ENCODE data around the gene FHIP2A. TPM values are rescaled to one million over a fixed set of nuclear protein-coding genes. Genes with fewer than 3 reads are reported as not detected.
A peak's percentile ranks its signal among the peaks of the same experiment; 100 is the strongest.
"Not testable (repeated sequence)": the region's sequence is repeated elsewhere in the genome, so short reads cannot be mapped to it uniquely, and the experiment has no call there.

Gene FHIP2A, protein sequence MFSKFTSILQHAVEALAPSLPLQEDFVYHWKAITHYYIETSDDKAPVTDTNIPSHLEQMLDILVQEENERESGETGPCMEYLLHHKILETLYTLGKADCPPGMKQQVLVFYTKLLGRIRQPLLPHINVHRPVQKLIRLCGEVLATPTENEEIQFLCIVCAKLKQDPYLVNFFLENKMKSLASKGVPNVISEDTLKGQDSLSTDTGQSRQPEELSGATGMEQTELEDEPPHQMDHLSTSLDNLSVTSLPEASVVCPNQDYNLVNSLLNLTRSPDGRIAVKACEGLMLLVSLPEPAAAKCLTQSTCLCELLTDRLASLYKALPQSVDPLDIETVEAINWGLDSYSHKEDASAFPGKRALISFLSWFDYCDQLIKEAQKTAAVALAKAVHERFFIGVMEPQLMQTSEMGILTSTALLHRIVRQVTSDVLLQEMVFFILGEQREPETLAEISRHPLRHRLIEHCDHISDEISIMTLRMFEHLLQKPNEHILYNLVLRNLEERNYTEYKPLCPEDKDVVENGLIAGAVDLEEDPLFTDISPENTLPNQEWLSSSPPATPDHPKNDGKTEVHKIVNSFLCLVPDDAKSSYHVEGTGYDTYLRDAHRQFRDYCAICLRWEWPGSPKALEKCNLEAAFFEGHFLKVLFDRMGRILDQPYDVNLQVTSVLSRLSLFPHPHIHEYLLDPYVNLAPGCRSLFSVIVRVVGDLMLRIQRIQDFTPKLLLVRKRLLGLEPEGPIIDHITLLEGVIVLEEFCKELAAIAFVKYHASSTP
- 12.1 TPM for total RNA-seq
- polyA plus RNA-seq: 14.6 TPM
- long read RNA-seq, donor 1: 0 reads
- long read RNA-seq, donor 2: 0 reads
- long read RNA-seq, donor 3, full-length matches to known transcripts: 3 of 3 reads
- long read RNA-seq, donor 3, partial matches to known transcripts: 0 of 3 reads
- long read RNA-seq, donor 3, other reads (novel, unspliced or antisense): 0 of 3 reads
- long read RNA-seq, donor 4, full-length matches to known transcripts: 3 of 3 reads
- long read RNA-seq, donor 4, partial matches to known transcripts: 0 of 3 reads
- long read RNA-seq, donor 4, other reads (novel, unspliced or antisense): 0 of 3 reads
- long read RNA-seq, donor 5, partial matches to known transcripts: 28 of 30 reads
- long read RNA-seq, donor 5, other reads (novel, unspliced or antisense): 0 of 30 reads
- long read RNA-seq, donor 6, full-length matches to known transcripts: 5 of 5 reads
- long read RNA-seq, donor 6, partial matches to known transcripts: 0 of 5 reads
- long read RNA-seq, donor 6, other reads (novel, unspliced or antisense): 0 of 5 reads
- long read RNA-seq, donor 7, full-length matches to known transcripts: 4 of 4 reads
- long read RNA-seq, donor 7, partial matches to known transcripts: 0 of 4 reads
- long read RNA-seq, donor 7, other reads (novel, unspliced or antisense): 0 of 4 reads
- long read RNA-seq, donor 8, partial matches to known transcripts: 0 of 1 reads
- long read RNA-seq, donor 8, other reads (novel, unspliced or antisense): 0 of 1 reads
- long read RNA-seq, donor 9, full-length matches to known transcripts: 3 of 3 reads
- long read RNA-seq, donor 9, partial matches to known transcripts: 0 of 3 reads
- long read RNA-seq, donor 9, other reads (novel, unspliced or antisense): 0 of 3 reads
- long read RNA-seq, donor 10, full-length matches to known transcripts: 4 of 4 reads
- long read RNA-seq, donor 10, partial matches to known transcripts: 0 of 4 reads
- long read RNA-seq, donor 10, other reads (novel, unspliced or antisense): 0 of 4 reads

DNA sequence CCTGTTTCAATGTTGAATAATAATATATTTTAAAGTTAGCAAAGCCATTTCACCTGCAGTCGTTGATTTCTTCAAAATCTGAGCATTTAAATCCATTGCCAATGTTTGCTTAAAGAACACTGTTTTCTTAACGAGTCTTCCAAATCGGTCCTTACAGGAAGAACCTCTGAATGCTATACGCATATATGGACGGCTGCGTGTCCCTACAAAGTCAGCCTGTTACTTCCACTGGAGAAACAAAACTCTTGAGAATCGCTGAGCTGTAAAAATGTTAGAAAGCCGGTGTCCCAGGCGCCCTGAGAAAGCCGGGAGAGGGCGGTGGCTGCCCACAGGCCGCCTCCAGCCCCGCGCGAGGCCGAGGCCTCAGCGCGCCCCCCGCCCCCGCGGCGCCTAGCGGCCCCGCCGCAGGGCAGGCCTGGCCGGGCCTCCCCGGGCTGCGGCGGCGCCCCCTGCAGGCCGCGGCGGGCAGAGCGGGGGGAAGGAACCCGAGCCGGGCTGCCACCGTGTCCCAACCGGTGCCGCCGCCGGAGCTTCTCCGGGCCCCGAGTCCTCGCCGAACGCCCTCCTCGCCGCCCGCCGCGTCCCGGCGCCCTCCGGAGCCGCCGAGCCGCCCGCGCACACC, at the start of gene FHIP2A:
FHIP2A (plus strand) TSS at position 488 of the 622 bp plus-strand sequence. CDS start 299 bp downstream, outside the sequence.
- H3K4me3 ChIP-seq (ENCODE audit: low read length in 2 of 2): peak within 1 kb of the TSS; percentile 77 to 99
- H3K36me3 ChIP-seq (ENCODE audit: control insufficient read depth in 2 of 2, insufficient read depth in 2 of 2, low read length in 1 of 2): no peaks in the 10 kb centered on the region
- no peaks in the 10 kb centered on the region for H3K27me3 ChIP-seq (ENCODE audit: control insufficient read depth in 2 of 2, insufficient read depth in 1 of 2, low read length in 1 of 2)
- DNase-seq (ENCODE audit: low read depth in 6 of 9, low spot score in 9 of 9): peak in 7 of 9 donors; percentile 58 to 89 (median 74)
- H3K27ac ChIP-seq (ENCODE audit: low read depth in 1 of 2, low read length in 1 of 2): peak within 1 kb of the TSS; percentile 83 to 91
- WGBS: 5% methylated on average over 56 of the region's 59 CpGs
- no peaks in the 10 kb centered on the region for H3K9me3 ChIP-seq (ENCODE audit: control insufficient read depth in 2 of 2, insufficient read depth in 1 of 2, low read length in 1 of 2)
- peaks cover 0 to 5% of the 10 kb centered on the region in 2 donors for H3K4me1 ChIP-seq (ENCODE audit: control insufficient read depth in 2 of 2, insufficient read depth in 2 of 2, low read length in 2 of 2)

DNA sequence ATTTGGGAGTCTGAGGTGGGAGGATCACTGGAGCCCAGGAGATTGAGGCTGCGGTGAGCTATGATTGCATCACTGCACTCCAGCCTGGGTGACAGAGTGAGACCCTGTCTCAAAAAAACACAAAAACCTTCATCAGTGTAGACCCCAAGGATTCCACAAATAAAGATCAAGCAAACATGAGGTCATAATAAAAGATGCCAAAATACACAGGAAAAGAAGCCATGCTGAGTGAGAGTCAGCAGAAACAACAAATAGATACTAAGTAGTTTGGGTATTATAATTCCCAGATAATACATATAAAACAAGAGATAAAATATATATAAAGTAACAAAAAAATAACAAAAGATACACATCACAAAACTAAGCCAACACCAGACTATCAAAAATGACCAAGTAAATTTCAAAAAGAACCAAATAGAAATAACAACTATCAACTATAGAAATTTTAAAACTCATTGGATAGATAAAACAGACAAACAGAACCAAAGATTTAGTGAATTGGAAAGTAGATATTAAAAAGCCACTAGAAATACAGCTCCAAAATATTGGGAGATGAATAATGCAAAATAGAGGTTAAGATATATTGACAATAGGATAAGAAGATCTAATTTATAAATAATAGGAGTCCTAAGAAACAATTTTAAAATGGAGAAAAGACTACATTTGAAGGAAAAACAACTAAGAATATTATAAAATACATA, 48.9 kb upstream of the FHIP2A start:
- WGBS: 100% methylated on average over 1 of the region's 1 CpG
- Histone ChIP-seq H3K9me3 (ENCODE audit: control insufficient read depth in 2 of 2, insufficient read depth in 1 of 2, low read length in 1 of 2) (no peaks in the 10 kb centered on the region), H3K27ac (ENCODE audit: low read depth in 1 of 2, low read length in 1 of 2) (no peak overlapping the region)

DNA sequence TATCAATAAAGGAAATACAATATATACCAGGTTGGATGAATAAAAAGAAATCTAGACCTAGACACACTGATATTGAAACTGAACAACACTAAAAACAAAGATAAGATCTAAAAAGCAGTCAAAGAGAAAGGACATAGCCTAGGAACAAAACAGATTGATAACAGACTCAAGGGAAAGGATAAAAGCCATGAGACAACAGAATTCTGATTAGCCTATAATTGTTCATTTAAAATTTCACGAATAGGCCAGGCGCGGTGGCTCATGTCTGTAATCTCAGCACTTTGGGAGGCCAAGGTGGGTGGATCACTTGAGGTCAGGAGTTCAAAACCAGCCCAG, 48.4 kb upstream of the FHIP2A start:
- Histone ChIP-seq H3K4me3 (ENCODE audit: low read length in 2 of 2) (no peak overlapping the region), H3K36me3 (ENCODE audit: control insufficient read depth in 2 of 2, insufficient read depth in 2 of 2, low read length in 1 of 2) (no peaks in the 10 kb centered on the region), H3K27ac (ENCODE audit: low read depth in 1 of 2, low read length in 1 of 2) (no peak overlapping the region), H3K4me1 (ENCODE audit: control insufficient read depth in 2 of 2, insufficient read depth in 2 of 2, low read length in 2 of 2) (peaks cover 0 to 5% of the 10 kb centered on the region in 2 donors), H3K9me3 (ENCODE audit: control insufficient read depth in 2 of 2, insufficient read depth in 1 of 2, low read length in 1 of 2) (no peaks in the 10 kb centered on the region), H3K27me3 (ENCODE audit: control insufficient read depth in 2 of 2, insufficient read depth in 1 of 2, low read length in 1 of 2) (peaks cover 3 to 13% of the 10 kb centered on the region in 2 donors)
- DNase-seq (ENCODE audit: low read depth in 6 of 9, low spot score in 9 of 9): no peak
- WGBS: 65% methylated on average over 3 of the region's 3 CpGs

More for the DNA sequence above, 48.9 kb upstream of the FHIP2A start:
- peaks cover 7 to 17% of the 10 kb centered on the region in 2 donors for H3K27me3 ChIP-seq (ENCODE audit: control insufficient read depth in 2 of 2, insufficient read depth in 1 of 2, low read length in 1 of 2)
- no peak for DNase-seq (ENCODE audit: low read depth in 6 of 9, low spot score in 9 of 9)
- H3K36me3 ChIP-seq (ENCODE audit: control insufficient read depth in 2 of 2, insufficient read depth in 2 of 2, low read length in 1 of 2): no peaks in the 10 kb centered on the region
- peaks cover 3 to 5% of the 10 kb centered on the region in 2 donors for H3K4me1 ChIP-seq (ENCODE audit: control insufficient read depth in 2 of 2, insufficient read depth in 2 of 2, low read length in 2 of 2)
- no peak overlapping the region for H3K4me3 ChIP-seq (ENCODE audit: low read length in 2 of 2)

DNA sequence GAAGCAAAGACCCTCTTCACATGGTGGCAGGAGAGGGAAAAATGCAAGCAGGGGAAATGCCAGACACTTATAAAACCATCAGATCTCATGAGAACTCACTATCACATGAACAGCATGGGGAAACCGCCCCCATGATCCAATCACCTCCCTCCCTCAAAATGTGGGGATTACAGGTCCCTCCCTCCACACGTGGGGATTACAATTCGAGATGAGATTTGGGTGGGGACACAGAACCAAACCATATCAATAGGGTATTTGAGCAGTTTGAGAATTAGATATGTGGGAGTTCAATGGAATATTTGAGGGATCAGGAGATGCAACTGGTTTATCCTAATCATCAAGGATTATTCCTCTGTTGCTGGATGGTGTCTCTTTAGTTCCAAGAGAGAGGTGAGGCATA, 46.5 kb upstream of the FHIP2A start:
- DNase-seq (ENCODE audit: low read depth in 6 of 9, low spot score in 9 of 9); H3K9me3 ChIP-seq (ENCODE audit: control insufficient read depth in 2 of 2, insufficient read depth in 1 of 2, low read length in 1 of 2); H3K4me3 ChIP-seq (ENCODE audit: low read length in 2 of 2); H3K27me3 ChIP-seq (ENCODE audit: control insufficient read depth in 2 of 2, insufficient read depth in 1 of 2, low read length in 1 of 2); H3K36me3 ChIP-seq (ENCODE audit: control insufficient read depth in 2 of 2, insufficient read depth in 2 of 2, low read length in 1 of 2); H3K4me1 ChIP-seq (ENCODE audit: control insufficient read depth in 2 of 2, insufficient read depth in 2 of 2, low read length in 2 of 2); H3K27ac ChIP-seq (ENCODE audit: low read depth in 1 of 2, low read length in 1 of 2): not testable (repeated sequence)
- 95% methylated on average over 3 of the region's 3 CpGs for WGBS

DNA sequence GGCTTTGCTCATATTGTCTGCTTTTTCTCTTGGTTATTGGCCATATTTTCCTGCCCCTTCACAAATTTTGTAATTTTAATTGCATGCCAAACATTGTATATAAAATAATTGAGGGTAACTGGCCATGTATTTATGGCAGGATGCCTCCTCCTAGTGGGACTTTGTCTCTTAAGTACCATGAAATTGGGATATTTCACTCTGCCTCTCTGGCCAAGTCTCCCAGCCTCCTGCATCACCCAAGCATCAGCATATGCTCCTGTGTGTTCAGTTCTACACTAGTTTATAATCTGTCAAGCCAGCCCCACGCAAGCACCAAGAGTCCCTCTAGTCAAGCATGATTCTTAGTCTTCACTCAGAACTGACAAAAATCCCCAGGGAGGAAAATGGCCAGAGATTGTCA, 44.2 kb upstream of the FHIP2A start:
- H3K4me1 ChIP-seq (ENCODE audit: control insufficient read depth in 2 of 2, insufficient read depth in 2 of 2, low read length in 2 of 2): no peaks in the 10 kb centered on the region
- WGBS: 98% methylated on average over 1 of the region's 1 CpG
- no peaks in the 10 kb centered on the region for H3K27me3 ChIP-seq (ENCODE audit: control insufficient read depth in 2 of 2, insufficient read depth in 1 of 2, low read length in 1 of 2)
- no peaks in the 10 kb centered on the region for H3K36me3 ChIP-seq (ENCODE audit: control insufficient read depth in 2 of 2, insufficient read depth in 2 of 2, low read length in 1 of 2)
- DNase-seq (ENCODE audit: low read depth in 6 of 9, low spot score in 9 of 9): no peak
- H3K4me3 ChIP-seq (ENCODE audit: low read length in 2 of 2): no peak overlapping the region
- no peak overlapping the region for H3K27ac ChIP-seq (ENCODE audit: low read depth in 1 of 2, low read length in 1 of 2)
- no peaks in the 10 kb centered on the region for H3K9me3 ChIP-seq (ENCODE audit: control insufficient read depth in 2 of 2, insufficient read depth in 1 of 2, low read length in 1 of 2)

DNA sequence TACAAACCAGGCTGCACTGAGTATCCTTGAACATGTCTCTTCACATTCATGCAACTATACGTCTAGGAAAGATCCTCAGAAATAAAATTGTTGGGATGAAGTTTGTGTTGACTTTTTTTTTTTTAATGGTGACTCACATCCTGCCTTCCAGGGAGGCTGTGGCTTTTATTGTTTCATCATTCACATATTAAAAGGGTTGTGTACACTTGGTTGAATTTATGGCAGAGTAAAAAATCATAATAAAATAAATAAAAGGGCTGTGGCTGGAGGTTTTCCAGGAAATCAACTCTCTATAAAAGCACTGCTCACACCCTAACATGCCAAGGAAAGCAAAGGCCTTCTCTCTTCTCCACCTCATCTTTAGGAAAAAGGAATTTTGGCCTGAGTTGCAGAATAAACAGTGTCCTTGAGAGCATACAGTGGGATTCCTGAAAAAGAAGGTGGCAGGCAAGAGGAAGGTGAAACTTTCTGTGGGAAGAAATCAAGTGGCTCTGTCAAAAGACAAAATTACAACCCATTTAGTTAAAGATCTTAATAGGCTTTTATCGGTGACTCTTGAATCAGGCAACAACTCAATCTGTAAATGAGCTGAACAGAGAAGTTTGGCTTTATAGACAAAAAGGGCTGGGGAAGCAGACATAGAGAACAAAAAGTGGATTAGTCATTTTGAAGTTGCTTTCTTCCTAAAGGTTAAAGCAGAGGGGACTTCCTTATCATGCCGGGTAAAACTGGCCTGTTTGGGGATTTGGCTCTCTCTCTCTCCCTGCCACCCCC, 41.6 kb upstream of the FHIP2A start:
- WGBS: 87% methylated on average over 3 of the region's 3 CpGs

DNA sequence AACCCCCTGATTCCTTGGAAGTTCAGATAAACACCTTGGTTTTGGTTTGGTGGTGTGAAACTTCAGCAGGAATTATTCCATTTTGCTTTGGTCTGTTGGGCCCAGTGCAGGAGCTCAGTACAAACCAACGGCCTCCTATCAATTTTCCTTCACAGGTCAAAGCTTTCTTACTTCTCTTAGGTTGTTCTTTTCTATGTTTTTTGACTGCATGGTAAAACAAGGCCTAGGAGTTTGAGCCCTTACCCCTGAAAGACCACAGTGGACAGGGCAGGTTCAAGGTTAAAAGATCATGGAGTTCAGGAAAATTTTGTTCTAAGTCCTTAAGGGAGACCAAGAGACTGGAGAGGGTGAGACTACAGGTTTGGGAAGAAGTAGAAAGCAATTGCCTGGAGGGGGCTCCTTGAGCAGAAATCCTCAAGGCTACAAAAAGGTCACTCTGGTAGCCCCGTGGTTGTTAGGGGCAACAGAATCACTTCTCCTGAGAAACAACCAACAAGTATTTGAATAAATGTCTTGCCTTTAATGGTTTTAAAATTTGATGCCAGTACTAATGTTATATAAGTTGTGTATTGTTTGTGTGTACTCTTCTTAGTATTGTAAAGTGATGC, 40.9 kb upstream of the FHIP2A start:
- Histone ChIP-seq H3K4me3 (ENCODE audit: low read length in 2 of 2) (no peak overlapping the region), H3K4me1 (ENCODE audit: control insufficient read depth in 2 of 2, insufficient read depth in 2 of 2, low read length in 2 of 2) (no peaks in the 10 kb centered on the region), H3K27me3 (ENCODE audit: control insufficient read depth in 2 of 2, insufficient read depth in 1 of 2, low read length in 1 of 2) (no peaks in the 10 kb centered on the region), H3K9me3 (ENCODE audit: control insufficient read depth in 2 of 2, insufficient read depth in 1 of 2, low read length in 1 of 2) (no peaks in the 10 kb centered on the region), H3K27ac (ENCODE audit: low read depth in 1 of 2, low read length in 1 of 2) (no peak overlapping the region), H3K36me3 (ENCODE audit: control insufficient read depth in 2 of 2, insufficient read depth in 2 of 2, low read length in 1 of 2) (no peaks in the 10 kb centered on the region)
- no peak for DNase-seq (ENCODE audit: low read depth in 6 of 9, low spot score in 9 of 9)
- 95% methylated on average over 2 of the region's 2 CpGs for WGBS

More for the DNA sequence above, 41.6 kb upstream of the FHIP2A start:
- Histone ChIP-seq H3K27me3 (ENCODE audit: control insufficient read depth in 2 of 2, insufficient read depth in 1 of 2, low read length in 1 of 2) (no peaks in the 10 kb centered on the region), H3K9me3 (ENCODE audit: control insufficient read depth in 2 of 2, insufficient read depth in 1 of 2, low read length in 1 of 2) (no peaks in the 10 kb centered on the region), H3K4me3 (ENCODE audit: low read length in 2 of 2) (no peak overlapping the region), H3K4me1 (ENCODE audit: control insufficient read depth in 2 of 2, insufficient read depth in 2 of 2, low read length in 2 of 2) (no peaks in the 10 kb centered on the region), H3K27ac (ENCODE audit: low read depth in 1 of 2, low read length in 1 of 2) (no peak overlapping the region), H3K36me3 (ENCODE audit: control insufficient read depth in 2 of 2, insufficient read depth in 2 of 2, low read length in 1 of 2) (no peaks in the 10 kb centered on the region)
- no peak for DNase-seq (ENCODE audit: low read depth in 6 of 9, low spot score in 9 of 9)

Data from thymus (tissue), 14 donors.